Retina (tissue), 1 donor: ENCODE data around the gene PPP4R3A.
A peak's percentile ranks its signal among the peaks of the same experiment; 100 is the strongest.
"Not testable (repeated sequence)": the region's sequence is repeated elsewhere in the genome, so short reads cannot be mapped to it uniquely, and the experiment has no call there.

Source experiments
- DNase-seq: peaks from one replicate; pipeline ENCODE4 v3.0.0-alpha.2; 2016

PPP4R3A gene

DNA sequence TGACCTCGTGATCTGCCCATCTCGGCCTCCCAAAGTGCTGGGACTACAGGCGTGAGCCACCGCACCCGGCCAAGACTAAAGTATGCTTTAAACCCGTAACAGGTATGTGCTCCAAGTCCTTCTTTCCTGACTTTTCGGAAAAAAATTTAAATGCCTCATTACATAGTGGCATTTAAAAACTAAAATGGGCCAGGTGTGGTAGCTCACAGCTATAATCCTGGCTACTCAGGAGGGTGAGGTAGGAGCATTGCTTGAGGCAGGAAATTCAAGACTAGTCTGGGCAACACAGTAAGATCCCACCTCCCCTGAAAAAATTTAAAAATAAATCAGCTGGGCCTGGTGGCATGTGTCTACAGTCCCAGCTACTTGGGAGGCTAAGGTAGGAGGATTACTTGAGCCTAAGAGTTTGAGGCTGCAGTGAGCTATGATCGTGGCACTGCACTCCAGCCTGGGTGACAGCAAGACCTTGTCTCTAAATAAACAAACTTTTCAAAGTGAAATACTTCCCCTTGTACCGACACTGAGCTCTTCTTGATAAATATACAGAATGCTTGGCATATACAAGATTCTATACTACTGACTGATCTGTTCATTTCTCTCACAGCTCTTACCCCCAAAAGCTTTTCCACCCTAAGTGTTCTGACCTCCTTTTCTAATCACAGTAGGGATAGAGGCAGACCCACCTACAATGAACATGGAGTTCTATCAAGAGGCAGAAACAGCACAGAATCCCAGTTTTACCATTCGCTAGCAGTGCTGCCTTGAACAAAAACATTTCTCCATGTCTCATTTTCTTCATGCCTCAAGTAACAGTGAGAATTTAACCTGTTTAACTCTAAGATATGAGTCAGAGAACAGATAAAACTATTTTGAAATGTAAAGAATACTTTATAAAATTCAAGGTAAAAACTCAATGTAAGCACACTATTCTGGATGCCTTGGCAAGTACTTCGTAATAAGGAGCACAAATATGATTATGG is 7.9 kb downstream of the PPP4R3A start:
- DNase-seq: no peak

DNA sequence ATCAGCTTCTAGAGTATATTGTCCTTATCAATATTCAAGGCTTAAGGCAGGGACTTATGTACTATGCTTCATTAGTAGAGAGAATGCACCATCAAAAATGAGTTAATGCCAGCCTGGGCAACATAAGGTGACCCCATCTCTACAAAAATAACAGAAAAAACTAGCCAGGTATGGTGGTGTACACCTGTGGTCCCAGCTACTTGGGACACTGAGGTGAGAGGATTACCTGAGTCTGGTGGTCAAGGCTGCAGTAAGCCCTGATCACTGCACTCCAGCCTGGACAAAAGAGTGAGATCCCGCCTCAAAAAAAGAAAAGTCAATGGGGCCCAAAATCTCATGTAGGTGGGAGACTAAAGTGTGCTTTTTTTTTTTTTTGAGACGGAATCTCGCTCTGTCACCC is 8.8 kb downstream of the PPP4R3A start:
- DNase-seq: no peak

DNA sequence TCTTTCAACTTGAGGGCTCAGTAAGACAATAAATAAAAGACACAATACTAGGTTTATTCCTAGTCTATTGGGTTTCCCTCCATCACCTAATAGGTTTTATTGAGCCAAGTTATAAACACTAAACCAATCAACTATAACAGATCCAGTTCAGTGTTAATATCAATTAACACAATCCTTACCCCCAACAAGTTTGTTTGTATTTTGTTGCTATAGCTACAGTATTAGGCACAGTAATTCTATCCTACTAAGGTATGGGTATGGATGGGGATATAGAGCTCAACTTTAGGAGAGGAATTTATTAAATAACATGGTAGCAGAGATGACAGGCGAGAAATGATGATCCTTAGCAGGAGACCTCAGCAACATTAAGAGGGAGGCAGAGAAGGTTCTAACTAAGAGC is 13.3 kb downstream of the PPP4R3A start:
- DNase-seq: no peak

DNA sequence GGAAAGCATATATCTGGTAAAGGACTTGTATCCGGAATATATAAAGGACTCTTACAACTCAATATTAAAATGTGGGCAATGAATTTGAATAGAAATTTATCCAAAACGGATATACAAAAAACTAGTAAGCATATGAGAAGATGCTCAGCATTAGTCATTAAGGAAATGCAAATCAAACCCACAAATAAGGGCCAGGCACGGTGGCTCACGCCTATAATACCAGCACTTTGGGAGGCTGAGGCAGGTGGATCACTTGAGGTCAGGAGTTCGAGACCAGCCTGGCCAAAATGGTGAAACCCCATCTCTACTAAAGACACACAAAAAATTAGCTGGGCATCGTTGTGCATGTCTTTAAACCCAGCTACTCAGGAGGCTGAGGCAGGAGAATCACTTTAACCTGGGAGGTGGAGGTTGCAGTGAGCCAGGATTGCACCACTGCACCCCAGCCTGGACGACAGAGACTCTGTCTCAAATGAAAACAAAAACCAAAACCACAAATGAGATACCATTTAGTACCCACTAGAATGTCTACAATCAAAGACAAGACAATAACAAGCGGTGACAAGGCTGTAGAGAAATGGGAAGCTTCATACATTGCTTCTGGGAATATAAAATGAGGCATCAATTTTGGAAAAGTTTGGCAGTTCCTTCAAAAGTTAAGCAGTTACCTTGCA is 15.6 kb downstream of the PPP4R3A start:
- not testable (repeated sequence) for DNase-seq

DNA sequence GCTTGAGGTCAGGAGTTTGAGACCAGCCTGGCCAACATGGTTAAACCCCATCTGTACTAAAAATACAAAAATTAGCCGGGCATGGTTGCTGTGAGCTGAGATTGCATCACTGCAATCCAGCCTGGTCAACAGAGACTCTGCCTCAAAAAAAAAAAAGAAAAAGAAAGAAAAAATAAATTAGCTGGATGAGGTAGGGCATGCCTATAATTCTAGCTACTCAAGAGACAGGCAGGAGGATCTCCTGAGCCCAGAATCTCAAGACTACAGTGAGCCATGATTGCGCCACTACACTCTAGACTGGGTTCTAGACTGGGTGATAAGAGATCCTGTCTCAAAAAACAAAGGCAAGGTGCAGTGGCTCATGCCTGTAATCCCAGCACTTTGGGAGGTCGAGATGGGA is 16.9 kb downstream of the PPP4R3A start:
- no peak for DNase-seq

DNA sequence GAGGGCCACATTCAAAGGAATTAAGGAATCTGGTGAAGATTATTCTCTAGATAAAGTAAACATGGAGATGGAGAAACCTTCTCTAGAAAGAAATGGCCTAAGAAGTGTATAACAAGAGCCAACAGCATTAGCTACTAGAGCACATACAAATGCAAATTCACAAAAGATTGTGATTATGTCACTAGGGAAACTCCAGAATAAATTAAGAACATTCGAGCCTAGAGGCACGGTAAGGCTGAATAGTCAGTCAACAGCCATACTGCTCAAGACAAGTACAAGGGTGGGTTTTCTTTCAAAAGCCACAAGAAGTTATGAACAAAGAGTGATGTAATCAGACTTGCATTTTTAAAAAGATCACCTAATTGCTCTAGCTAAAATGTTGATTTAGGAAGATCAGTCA is 25.4 kb downstream of the PPP4R3A start:
- no peak for DNase-seq

DNA sequence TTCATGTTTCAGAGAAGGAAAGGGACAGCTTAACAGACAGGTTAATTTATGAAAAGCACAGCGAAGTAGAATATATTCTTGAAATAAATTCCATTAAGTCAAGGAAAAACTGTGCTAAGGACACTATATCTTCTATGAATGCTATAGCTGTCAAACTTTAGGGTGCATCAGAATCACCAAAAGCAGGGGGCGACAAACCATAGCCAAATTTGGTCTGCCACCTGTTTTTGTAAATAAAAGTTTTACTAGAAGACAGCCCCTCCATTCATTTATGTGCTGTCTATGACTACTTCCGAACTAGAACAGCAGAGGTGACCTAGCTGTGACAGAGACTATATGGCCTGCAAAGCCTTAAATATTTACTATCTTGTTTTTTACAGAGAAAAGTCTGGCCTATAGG is 25.9 kb downstream of the PPP4R3A start:
- DNase-seq: no peak

DNA sequence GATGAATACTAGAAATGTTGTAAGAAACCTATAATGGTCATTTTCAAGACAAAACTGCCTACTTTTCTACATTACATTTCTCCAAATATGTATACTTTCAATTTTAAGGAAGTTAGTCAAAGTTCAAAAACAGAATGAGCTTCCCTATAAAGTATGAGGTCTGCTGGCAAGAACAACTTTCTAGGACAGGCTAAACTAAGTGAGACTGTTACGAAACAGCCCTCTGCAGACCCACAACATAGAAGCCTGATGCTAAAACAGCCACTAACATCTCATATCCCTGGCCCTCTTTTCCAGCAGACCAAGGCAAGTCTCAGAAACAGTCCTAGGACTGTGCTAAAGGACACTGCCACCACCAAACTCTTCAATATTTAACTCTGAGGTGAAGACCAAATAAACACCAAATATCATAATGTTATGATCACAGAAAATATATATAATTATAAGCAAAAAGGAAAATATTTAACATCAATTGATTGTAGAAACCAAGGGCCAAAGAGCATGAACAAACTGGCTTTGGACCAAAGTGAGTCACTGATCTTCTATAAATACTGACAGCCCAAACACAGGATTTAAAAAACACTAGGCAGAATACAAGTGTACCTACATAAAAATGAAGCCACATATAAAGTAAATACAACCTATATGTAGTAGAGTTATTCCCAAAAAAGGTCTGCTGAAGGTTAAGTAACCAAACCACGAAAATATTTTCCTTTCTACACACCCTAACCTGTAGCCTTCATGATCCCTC is 27.7 kb downstream of the PPP4R3A start:
- no peak for DNase-seq

DNA sequence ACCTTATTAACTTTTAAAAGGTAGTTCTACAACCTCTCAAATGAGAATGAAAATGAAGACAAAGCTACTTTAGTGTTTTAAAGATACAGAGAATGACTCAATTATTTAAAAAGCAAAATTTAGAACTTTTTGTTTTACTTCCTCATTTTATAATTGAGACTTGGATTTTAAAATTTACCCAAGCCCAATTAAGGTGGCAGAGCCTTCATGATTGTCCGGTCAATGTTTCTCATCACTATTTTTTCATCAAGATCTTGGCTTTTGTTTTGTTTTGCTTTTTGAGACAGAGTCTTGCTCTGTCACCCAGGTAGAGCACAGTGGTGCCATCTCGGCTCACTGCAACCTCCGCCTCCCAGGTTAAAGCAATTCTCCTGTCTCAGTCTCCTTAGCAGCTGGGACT is 32.7 kb downstream of the PPP4R3A start:
- DNase-seq: no peak

DNA sequence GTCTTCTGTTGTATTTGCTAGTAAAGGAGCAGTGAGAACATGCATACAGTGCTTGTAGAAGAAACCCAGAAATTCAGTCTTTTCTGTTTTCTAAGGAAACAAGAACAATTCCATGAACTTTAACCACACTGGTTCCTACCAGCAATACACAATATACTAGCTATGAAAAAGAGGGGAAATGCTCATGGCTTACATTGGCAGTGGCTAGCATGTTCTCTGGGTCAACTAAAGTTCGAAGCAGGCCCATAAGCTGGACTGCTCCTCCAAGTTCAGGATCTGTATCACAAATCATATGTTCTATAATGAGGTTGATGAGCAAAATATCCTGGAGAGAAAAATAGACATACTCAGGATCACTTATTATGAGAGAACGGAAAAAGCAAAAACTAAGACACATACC is 37.1 kb downstream of the PPP4R3A start:
- DNase-seq: no peak

DNA sequence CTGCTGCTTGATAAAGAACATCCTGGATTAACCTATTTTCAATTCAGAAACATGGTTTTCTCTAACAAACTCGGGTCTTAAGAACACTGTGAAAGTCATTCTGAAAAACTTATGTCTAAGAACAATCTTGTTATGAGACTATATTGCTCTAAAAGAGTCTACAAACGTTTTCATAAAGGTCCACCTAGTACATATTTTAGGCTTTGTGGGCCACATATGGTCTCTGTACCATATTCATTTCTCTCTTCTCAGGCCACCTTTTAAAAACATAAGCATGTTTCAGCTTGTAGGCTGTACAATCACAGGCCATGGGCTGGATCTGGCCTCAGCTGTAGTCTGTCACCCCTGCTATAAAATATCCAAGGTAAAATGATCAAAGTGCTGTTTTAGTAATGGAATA is 39.9 kb downstream of the PPP4R3A start:
- no peak for DNase-seq

DNA sequence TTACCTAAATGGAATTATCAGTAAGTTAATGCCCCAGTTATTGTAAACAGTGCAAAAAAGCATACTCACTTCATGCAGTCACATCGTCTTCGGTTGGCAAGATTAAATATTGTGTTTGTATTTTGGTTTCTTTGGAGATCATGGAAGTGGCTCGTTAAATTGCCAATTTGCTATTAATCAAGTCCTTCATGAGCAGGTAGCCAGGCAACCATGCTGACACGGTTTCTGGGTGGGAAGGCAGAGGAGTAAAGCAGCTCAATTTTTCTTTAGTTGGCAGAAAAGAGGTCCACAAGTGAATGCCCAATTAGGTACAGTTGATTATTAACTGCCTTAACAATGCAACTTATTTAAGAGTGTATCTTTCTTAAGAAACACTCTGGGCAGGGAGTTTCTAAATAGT is 43.9 kb downstream of the PPP4R3A start:
- DNase-seq: peak; percentile 24

DNA sequence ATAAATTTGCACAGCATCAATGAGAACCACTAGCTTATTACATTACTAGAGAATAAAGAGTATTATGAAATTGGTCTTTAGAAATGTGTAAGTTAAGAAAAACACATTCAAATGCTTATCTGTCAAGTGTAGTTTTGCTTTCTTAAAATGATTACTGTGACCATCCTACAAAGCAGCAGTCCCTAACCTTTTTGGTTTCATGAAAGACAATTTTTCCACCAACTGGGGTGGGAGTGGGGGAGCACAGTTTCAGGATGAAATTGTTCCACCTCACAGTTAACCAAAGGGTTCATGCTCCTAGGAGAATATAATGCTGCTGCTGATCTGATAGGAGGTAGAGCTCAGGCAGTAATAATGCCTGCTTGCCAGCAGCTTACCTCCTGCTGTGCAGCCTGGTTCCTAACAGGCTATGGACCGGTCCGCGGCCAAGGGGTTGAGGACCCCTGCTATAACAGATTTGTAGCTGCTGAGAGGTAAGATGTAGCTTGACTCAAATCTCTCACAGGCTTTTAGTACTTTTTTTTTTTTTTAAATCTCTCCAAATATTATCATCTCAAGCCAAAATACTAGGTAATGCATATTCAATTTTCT is 45.4 kb downstream of the PPP4R3A start:
- peak; percentile 25 for DNase-seq

DNA sequence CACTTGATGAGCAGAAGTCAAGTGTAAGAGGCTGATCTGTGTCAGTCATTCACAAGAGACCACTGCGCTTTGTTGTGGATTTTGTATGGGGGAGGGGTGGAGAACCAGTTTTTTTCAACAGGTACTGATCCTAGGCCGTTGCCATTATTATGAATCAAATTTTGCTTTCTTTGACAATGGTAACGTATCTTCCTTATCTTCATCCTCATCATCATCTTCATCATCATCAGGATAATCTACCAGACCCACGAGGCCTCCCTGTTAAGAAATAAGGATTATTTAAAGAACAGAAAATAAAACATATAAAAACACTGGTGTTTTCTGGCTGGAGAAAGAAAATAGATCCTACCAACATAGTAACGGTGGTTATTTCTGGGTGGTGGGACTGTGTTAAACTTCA is 51.5 kb downstream of the PPP4R3A start:
- DNase-seq: no peak

DNA sequence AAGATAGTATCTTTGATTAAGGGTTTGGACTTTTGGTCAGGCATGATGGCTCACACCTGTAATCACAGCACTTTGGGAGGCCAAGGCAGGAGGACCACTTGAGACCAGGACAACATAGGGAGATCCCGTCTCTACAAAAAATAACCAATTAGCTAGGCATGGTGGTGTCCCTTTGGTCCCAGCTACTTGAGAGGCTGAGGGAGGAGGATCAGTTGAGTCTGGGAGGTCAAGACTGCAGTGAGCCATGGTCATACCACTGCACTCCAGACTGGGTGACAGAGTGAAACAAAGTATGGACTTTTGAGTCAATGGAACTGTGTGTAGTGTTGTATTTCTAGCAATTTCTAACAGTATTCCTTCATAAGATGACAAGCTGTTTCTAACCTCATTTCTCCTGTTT is 53.8 kb downstream of the PPP4R3A start:
- DNase-seq: no peak

DNA sequence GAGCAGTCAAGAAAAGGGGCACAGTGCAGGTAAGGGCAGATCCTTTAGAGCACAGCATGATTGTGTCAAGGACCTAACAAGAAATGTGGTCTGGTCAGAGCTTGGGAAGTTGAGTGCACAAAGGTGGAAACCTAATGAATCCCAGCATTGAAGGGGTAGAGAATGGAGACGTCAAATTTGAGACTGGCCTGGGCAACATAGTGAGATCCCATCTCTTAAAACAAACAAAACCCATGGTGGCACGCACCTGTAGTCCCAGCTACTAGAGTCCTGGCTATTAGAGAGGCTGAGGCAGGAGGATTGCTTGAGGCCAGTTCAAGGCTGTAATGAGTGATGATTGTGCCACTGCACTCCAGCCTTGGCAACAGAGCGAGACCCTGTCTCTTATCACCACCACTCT is 55.5 kb downstream of the PPP4R3A start:
- DNase-seq: no peak

DNA sequence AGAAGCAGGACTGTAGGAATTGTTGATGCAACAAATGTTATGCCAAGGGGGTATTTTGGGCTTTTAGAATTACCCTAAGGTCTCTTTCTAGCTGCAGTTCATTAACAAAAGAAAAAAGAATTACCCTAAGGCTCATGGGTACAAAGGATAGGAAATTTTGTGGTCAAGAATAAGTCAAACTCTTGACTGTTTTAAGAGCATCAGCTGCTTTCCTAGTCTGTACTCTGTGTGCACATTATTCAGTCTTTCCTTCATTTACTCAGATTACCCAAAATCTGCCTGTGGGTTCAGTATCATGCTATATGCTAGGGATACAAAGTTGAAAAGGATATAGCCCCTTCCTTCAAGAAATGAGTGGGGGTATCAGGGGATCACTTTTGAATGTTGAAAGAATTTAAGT is 56.0 kb downstream of the PPP4R3A start:
- DNase-seq: no peak

DNA sequence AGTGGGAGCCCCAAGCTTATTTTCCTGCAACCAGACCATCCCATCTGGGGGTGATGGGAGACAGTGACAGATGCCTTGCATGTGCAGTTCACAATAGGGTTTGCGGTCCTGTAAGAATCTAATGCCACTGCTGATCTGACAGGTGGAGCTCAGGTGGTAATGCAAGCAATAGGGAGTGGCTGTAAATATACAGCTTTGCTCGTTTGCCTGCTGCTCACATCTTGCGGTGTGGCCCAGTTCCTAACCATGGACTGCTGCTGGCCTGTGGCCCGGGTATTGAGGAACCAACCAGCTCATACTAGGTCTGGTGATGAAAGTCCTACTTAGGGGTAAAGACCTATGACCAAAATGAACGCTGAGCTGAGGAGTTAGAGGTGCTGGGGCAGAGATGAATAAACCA is 56.4 kb downstream of the PPP4R3A start:
- no peak for DNase-seq

DNA sequence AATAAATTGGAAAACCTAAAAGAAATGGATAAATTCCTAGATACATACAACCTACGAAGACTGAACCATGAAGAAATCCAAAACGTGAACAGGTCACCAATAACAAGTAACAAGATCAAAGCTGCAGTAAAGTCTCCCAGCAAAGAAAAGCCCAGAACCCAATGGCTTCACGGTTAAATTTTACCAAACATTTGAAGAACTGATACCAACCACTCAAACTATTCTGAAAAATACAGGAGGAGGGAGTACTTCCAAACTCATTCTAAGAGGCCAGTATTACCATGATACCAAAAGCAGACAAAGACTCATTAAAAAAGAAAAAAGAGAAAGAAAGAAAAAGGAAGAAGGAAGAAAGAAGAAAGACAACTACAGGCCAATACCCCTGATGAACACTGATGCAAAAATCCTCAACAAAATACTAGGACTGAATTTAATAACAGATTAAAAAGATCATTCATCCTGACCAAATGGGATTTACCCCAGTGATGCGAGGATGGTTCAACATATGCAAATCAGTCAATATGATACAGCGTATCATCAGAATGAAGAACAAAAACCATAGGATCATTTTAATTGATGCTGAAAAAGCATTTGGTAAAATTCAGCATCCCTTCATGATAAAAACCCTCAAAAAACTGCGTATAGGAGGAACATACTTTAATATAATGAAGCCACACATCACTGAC is 65.6 kb downstream of the PPP4R3A start:
- DNase-seq: no peak

DNA sequence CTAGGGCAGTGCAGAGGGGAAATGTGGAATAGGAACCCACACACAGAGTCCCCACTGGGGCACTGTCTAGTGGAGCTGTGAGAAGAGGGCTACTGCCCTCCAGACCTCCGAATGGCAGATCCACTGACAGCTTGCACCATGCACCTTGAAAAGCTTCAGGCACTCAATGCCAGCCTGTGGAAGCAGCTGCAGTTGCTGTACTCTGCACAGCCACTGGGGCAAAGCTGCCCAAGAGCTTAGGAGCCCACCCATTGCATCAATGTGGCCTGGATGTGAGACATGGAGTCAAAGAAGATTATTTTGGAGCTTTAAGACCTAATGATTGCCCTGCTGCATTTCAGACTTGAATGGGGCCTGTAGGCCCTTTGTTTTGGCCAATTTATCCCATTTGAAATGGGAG is 70.8 kb downstream of the PPP4R3A start:
- no peak for DNase-seq

DNA sequence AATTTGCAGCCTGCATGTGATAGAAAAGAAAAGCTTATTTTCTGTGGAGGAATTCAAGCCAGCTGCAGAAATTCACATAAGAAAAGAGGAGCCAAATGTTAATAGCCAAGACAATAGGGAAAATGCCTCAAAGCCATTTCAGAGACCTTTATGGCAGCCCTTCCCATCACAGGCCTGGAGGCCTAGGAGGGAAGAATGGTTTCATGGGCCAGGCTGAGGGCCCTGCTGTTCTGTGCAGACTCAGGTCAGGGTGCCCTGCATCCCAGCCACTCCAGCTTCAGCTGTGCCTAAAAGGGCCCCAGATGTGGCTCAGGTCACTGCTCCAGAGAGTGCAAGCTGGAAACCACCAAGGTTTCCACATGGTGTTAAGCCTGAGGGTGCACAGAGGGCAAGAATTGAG is 71.3 kb downstream of the PPP4R3A start:
- DNase-seq: no peak

DNA sequence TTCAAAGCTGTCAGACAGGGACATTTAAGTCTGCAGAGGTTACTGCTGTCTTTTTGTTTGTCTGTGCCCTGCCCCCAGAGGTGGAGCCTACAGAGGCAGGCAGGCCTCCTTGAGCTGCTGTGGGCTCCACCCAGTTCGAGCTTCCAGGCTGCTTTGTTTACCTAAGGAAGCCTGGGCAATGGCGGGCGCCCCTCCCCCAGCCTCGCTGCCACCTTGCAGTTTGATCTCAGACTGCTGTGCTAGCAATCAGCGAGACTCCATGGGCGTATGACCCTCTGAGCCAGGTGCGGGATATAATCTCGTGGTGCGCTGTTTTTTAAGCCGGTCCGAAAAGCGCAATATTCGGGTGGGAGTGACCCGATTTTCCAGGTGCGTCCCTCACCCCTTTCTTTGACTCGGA is 73.8 kb downstream of the PPP4R3A start:
- not testable (repeated sequence) for DNase-seq

DNA sequence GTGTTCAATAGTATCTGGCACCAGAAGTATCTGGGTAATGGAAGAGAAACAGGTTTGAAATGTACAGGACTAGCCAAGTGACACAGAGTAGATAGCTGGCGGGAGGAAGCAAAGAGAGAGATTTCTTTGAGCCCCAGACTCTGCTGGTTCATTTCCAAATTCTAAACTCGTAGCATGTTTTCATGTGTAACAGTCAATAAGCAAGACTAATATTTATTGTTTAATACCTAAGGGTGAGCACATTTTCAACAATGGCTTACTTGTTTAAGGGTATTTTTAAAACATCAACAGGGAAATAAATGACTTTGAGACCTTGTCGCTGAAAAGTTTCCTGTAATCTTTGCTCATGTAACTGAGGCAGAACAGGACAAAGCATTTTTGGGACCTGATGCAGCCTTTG is 80.7 kb downstream of the PPP4R3A start:
- DNase-seq: no peak
